Measurements from ENCODE around the gene GSTM2. TPM values are rescaled to one million over a fixed set of nuclear protein-coding genes. Genes with fewer than 3 reads are reported as not detected.

The GSTM2 gene
- total RNA-seq, 2 donors from 2014 or later: 49.0 to 72.4 TPM

GRCh38 chr1:109642626-109643025 lies 25.2 kb upstream of the GSTM2 start:
- Histone ChIP-seq H3K4me1 (ENCODE audit: control insufficient read depth in 1 of 2, low read depth in 2 of 2) (peaks cover 0 to 3% of the 10 kb centered on the region in 2 donors), H3K9me3 (no peaks in the 10 kb centered on the region), H3K27ac (no peak overlapping the region), H3K4me3 (no peak overlapping the region), H3K27me3 (replicated peaks; ENCODE audit: insufficient read depth) (no peaks in the 10 kb centered on the region), H3K36me3 (no peaks in the 10 kb centered on the region)
- no peak for TF ChIP-seq CTCF (IDR thresholded peaks at IDR 0.05)
- no peak for ATAC-seq (ENCODE audit: insufficient number of reproducible peaks, low FRiP score, low read depth)
- no peak for DNase-seq (ENCODE audit: low spot score)

- H3K36me3 ChIP-seq: no peaks in the 10 kb centered on the region
- peaks cover 0 to 3% of the 10 kb centered on the region in 2 donors for H3K4me1 ChIP-seq (ENCODE audit: control insufficient read depth in 1 of 2, low read depth in 2 of 2)
- peak; percentile 80 for TF ChIP-seq CTCF (IDR thresholded peaks at IDR 0.05)
- H3K27ac ChIP-seq: no peak overlapping the region
- ATAC-seq (ENCODE audit: insufficient number of reproducible peaks, low FRiP score, low read depth): no peak
- no peak for DNase-seq (ENCODE audit: low spot score)
- H3K4me3 ChIP-seq: no peak overlapping the region
- no peaks in the 10 kb centered on the region for H3K9me3 ChIP-seq
- H3K27me3 ChIP-seq (replicated peaks; ENCODE audit: insufficient read depth): no peaks in the 10 kb centered on the region
These were observed 24.2 kb upstream of the GSTM2 start for GRCh38 chr1:109643385-109644230.

- Histone ChIP-seq H3K27ac (no peak overlapping the region), H3K36me3 (no peaks in the 10 kb centered on the region), H3K4me3 (no peak overlapping the region), H3K27me3 (replicated peaks; ENCODE audit: insufficient read depth) (no peaks in the 10 kb centered on the region), H3K9me3 (no peaks in the 10 kb centered on the region), H3K4me1 (ENCODE audit: control insufficient read depth in 1 of 2, low read depth in 2 of 2) (peaks cover 0 to 3% of the 10 kb centered on the region in 2 donors)
- TF ChIP-seq CTCF (IDR thresholded peaks at IDR 0.05): no peak
- DNase-seq (ENCODE audit: low spot score) (no peak), ATAC-seq (ENCODE audit: insufficient number of reproducible peaks, low FRiP score, low read depth) (no peak)
These were observed 23.2 kb upstream of the GSTM2 start for GRCh38 chr1:109644670-109645069.

GRCh38 chr1:109649491-109649914 lies 18.4 kb upstream of the GSTM2 start:
- Histone ChIP-seq H3K4me1 (ENCODE audit: control insufficient read depth in 1 of 2, low read depth in 2 of 2) (peaks cover 4 to 12% of the 10 kb centered on the region in 2 donors), H3K36me3 (no peaks in the 10 kb centered on the region), H3K9me3 (no peaks in the 10 kb centered on the region), H3K4me3 (peak overlapping the region; percentile 40), H3K27me3 (replicated peaks; ENCODE audit: insufficient read depth) (no peaks in the 10 kb centered on the region), H3K27ac (no peak overlapping the region)
- TF ChIP-seq CTCF (IDR thresholded peaks at IDR 0.05): no peak
- no peak for ATAC-seq (ENCODE audit: insufficient number of reproducible peaks, low FRiP score, low read depth)
- DNase-seq (ENCODE audit: low spot score): no peak

- TF ChIP-seq CTCF (IDR thresholded peaks at IDR 0.05): no peak
- Histone ChIP-seq H3K27me3 (replicated peaks; ENCODE audit: insufficient read depth) (no peaks in the 10 kb centered on the region), H3K36me3 (no peaks in the 10 kb centered on the region), H3K4me3 (peak overlapping the region; percentile 40), H3K4me1 (ENCODE audit: control insufficient read depth in 1 of 2, low read depth in 2 of 2) (peaks cover 7 to 23% of the 10 kb centered on the region in 2 donors), H3K9me3 (no peaks in the 10 kb centered on the region), H3K27ac (no peak overlapping the region)
- DNase-seq (ENCODE audit: low spot score) (no peak), ATAC-seq (ENCODE audit: insufficient number of reproducible peaks, low FRiP score, low read depth) (no peak)
These were observed 17.2 kb upstream of the GSTM2 start for GRCh38 chr1:109650609-109651008.

Measured in thoracic aorta (tissue), 2 donors.